HCT116 (cell line): ENCODE results near the gene TFF3. TPM values are rescaled to one million over a fixed set of nuclear protein-coding genes. Genes with fewer than 3 reads are reported as not detected.

ENCODE experiments used
- ATAC-seq: fragments of 200-7000 bp; cut with Tn5 transposase; 2 replicates; pipeline ENCODE4 v1.9.1; 2020; ENCODE audit warnings: mild to moderate bottlenecking, moderate library complexity
- BruUV-seq: library from RNA; stranded (reverse); fragments of 400-500 nt; replicated peaks from 2 replicates; lab custom pipeline; 2021; lab: Mats Ljungman, UMichigan
- CTCF ChIA-PET: fragments of 300-600 bp; sonication (Branson Sonifier 250); formaldehyde crosslinking; loops from one replicate; lab custom pipeline; 2021; ENCODE audit warnings: antibody characterized with exemption; lab: Charles Lee
- POLR2A ChIA-PET: fragments of 300-600, 350-600 bp; sonication (Branson Sonifier 250); formaldehyde crosslinking; loops from one replicate; lab custom pipeline; 2021; ENCODE audit warnings: antibody characterized with exemption; lab: Charles Lee
- RAD21 ChIA-PET, 2 experiments: fragments of 300-600 bp; sonication (Branson Sonifier 250); formaldehyde crosslinking; loops; one replicate each; lab custom pipeline; 2023; ENCODE audit warnings: low total read pairs in 2 of 2; ENCODE audit not compliant: uncharacterized antibody in 2 of 2, unreplicated experiment in 2 of 2, low non-redundant PET in 1 of 2; lab: Charles Lee
- DNase-seq: peaks from one replicate; pipeline ENCODE4 v3.0.0-alpha.2; 2010; ENCODE audit warnings: low read depth, low spot score
- H2AFZ ChIP-seq: fragments of 200-600 bp; shearing (Covaris generic), sonication (generic); 2 replicates; pipeline ENCODE4 v1.6.1; 2017; ENCODE audit warnings: low read depth, mixed run types, mixed read lengths, antibody characterized with exemption, low read length; ENCODE audit not compliant: poor library complexity, severe bottlenecking
- H3K27ac ChIP-seq: 2 replicates; pipeline ENCODE4 v1.5.1; 2012; ENCODE audit warnings: low read depth, low read length
- H3K27me3 ChIP-seq: fragments of 200-600 bp; sonication (generic); 2 replicates; pipeline ENCODE4 v1.6.1; 2016; ENCODE audit warnings: mixed run types, low read length, mixed read lengths; ENCODE audit not compliant: insufficient read depth
- H3K36me3 ChIP-seq, 2 experiments: fragments of 200-500 bp in 1 of 2; fragments of 200-600 bp in 1 of 2; sonication (Bioruptor generic) in 1 of 2; sonication (generic) in 1 of 2; 2 replicates each; pipeline versions ENCODE4 v1.5.1 to v1.6.1; 2014 to 2016; ENCODE audit warnings: low read length in 2 of 2, inconsistent platforms in 1 of 2, mixed read lengths in 1 of 2, mixed run types in 1 of 2; ENCODE audit not compliant: insufficient read depth in 2 of 2, control insufficient read depth in 1 of 2
- H3K4me1 ChIP-seq, 2 experiments: fragments of 200-600 bp in 1 of 2; sonication (generic) in 1 of 2; 2 replicates each; pipeline versions ENCODE4 v1.5.1 to v1.6.1; 2012 to 2017; ENCODE audit warnings: low read length in 2 of 2, inconsistent platforms in 1 of 2, mild to moderate bottlenecking in 1 of 2, mixed read lengths in 1 of 2, mixed run types in 1 of 2, moderate library complexity in 1 of 2; ENCODE audit not compliant: insufficient read depth in 2 of 2, control insufficient read depth in 1 of 2
- H3K4me2 ChIP-seq: fragments of 200-600 bp; sonication (generic); 2 replicates; pipeline ENCODE4 v1.6.1; 2017; ENCODE audit warnings: mixed run types, low read length, mixed read lengths
- H3K4me3 ChIP-seq, 2 experiments: fragments of 200-600 bp in 1 of 2; sonication (generic) in 1 of 2; replicated peaks in 1 of 2; 2 replicates each; pipeline ENCODE4 v1.5.1; 2011 to 2016; ENCODE audit warnings: low read length in 2 of 2, control low read depth in 1 of 2, low read depth in 1 of 2, mild to moderate bottlenecking in 1 of 2, mixed read lengths in 1 of 2, mixed run types in 1 of 2
- H3K79me2 ChIP-seq: fragments of 200-600 bp; sonication (generic); 2 replicates; pipeline ENCODE4 v1.6.1; 2017; ENCODE audit warnings: mild to moderate bottlenecking, mixed run types, low read length, moderate library complexity, mixed read lengths; ENCODE audit not compliant: insufficient read depth
- H3K9ac ChIP-seq: fragments of 200-600 bp; sonication (generic); 2 replicates; pipeline ENCODE4 v1.6.1; 2016; ENCODE audit warnings: low read length, mixed read lengths
- H3K9me2 ChIP-seq: fragments of 200-600 bp; sonication (generic), shearing (Covaris generic); 2 replicates; pipeline ENCODE4 v1.6.1; 2017; ENCODE audit warnings: mixed run types, mild to moderate bottlenecking, moderate library complexity; ENCODE audit not compliant: insufficient read depth
- H3K9me3 ChIP-seq, 2 experiments: fragments of 200-500 bp in 1 of 2; fragments of 200-600 bp in 1 of 2; sonication (Bioruptor generic) in 1 of 2; sonication (generic) in 1 of 2; 2 replicates each; pipeline ENCODE4 v1.6.1; 2014 to 2017; ENCODE audit warnings: low read length in 2 of 2, mixed read lengths in 2 of 2, inconsistent platforms in 1 of 2, low read depth in 1 of 2, mild to moderate bottlenecking in 1 of 2, mixed run types in 1 of 2, moderate library complexity in 1 of 2; ENCODE audit not compliant: control insufficient read depth in 1 of 2, insufficient read depth in 1 of 2
- H4K20me1 ChIP-seq: fragments of 200-600 bp; sonication (generic), shearing (Covaris generic); 2 replicates; pipeline ENCODE4 v1.6.1; 2017; ENCODE audit warnings: mixed run types, mild to moderate bottlenecking, moderate library complexity; ENCODE audit not compliant: insufficient read depth
- CBX3 ChIP-seq: IDR thresholded peaks from 2 replicates; pipeline ENCODE4 v1.6.1; 2012; ENCODE audit warnings: low read depth
- CEBPB ChIP-seq: IDR thresholded peaks from 2 replicates; pipeline ENCODE4 v1.6.1; 2012; ENCODE audit warnings: low read depth
- ELF1 ChIP-seq: IDR thresholded peaks from 2 replicates; pipeline ENCODE4 v1.6.1; 2012; ENCODE audit warnings: low read depth, borderline replicate concordance
- EZH2 ChIP-seq: fragments of 200-600 bp; sonication (generic); IDR thresholded peaks from 2 replicates; pipeline ENCODE4 v1.6.1; 2017; ENCODE audit warnings: antibody characterized with exemption, mixed run types
- EZH2phosphoT487 ChIP-seq: fragments of 200-600 bp; IDR thresholded peaks from 2 replicates; pipeline ENCODE4 v1.6.1; 2018; ENCODE audit warnings: antibody characterized with exemption, borderline replicate concordance
- MAX ChIP-seq: IDR thresholded peaks from 2 replicates; pipeline ENCODE4 v1.6.1; 2012
- POLR2AphosphoS5 ChIP-seq: IDR thresholded peaks from 2 replicates; pipeline ENCODE4 v1.6.1; 2011; ENCODE audit warnings: mild to moderate bottlenecking, low read depth, low read length, moderate library complexity
- RAD21 ChIP-seq: IDR thresholded peaks from 2 replicates; pipeline ENCODE4 v1.6.1; 2012; ENCODE audit warnings: low read depth, mild to moderate bottlenecking
- REST ChIP-seq: IDR thresholded peaks from 2 replicates; pipeline ENCODE4 v1.6.1; 2012; ENCODE audit warnings: low read depth
- ZFX ChIP-seq: fragments of 450-650 bp; IDR thresholded peaks from 2 replicates; pipeline ENCODE4 v1.6.1; 2017
- ZNF274 ChIP-seq: fragments of 200-500 bp; sonication (Bioruptor generic); IDR thresholded peaks from 2 replicates; pipeline ENCODE4 v1.6.1; 2014; ENCODE audit warnings: mild to moderate bottlenecking, low read depth, low read length, inconsistent platforms
- intact Hi-C: fragments of 100-400 bp; cut with micrococcal nuclease; formaldehyde crosslinking; loops from 2 replicates; pipeline ENCODE4 v1.10.0; 2022
- total RNA-seq: library from RNA; stranded (reverse); gene quantifications from one replicate; pipeline ENCODE4 v1.2.1, GENCODE V29; 2021; ENCODE audit not compliant: unreplicated experiment

Gene TFF3
- total RNA-seq, 1 experiment from 2014 or later: 0.22 TPM

GRCh38 chr21:42310411-42311001 is 4.7 kb downstream of the TFF3 start:
- no peaks in the 10 kb centered on the region for H4K20me1 ChIP-seq
- no peak for DNase-seq
- H3K9me2 ChIP-seq: no peaks in the 10 kb centered on the region
- POLR2A ChIA-PET: no interaction called here
- H3K9me3 ChIP-seq: no peaks in the 10 kb centered on the region
- intact Hi-C loops: no loop called here
- H2AFZ ChIP-seq: no peak overlapping the region
- H3K36me3 ChIP-seq: no peaks in the 10 kb centered on the region
- no TSS peak for BruUV-seq
- RAD21 ChIA-PET: no interaction called here
- TF ChIP-seq ZNF274: no peak
- no peak for TF ChIP-seq RAD21
- no peak for TF ChIP-seq MAX
- no peak for TF ChIP-seq ZFX
- no peak for TF ChIP-seq ELF1
- no peak for TF ChIP-seq REST
- no peak for TF ChIP-seq CEBPB
- TF ChIP-seq CBX3: no peak
- no peak for TF ChIP-seq EZH2
- TF ChIP-seq EZH2phosphoT487: no peak
- TF ChIP-seq POLR2AphosphoS5: no peak
- H3K4me2 ChIP-seq: no peak overlapping the region
- CTCF ChIA-PET: interaction anchor here (1.0 to 2.1 kb wide), 13 partner anchors 8 to 193 kb away, joined by 3 to 11 read pairs (median 6); no protein-coding TSS in a partner anchor
- H3K27me3 ChIP-seq: no peaks in the 10 kb centered on the region
- no peak overlapping the region for H3K9ac ChIP-seq
- peaks cover 0 to 5% of the 10 kb centered on the region in 2 experiments; a peak in 1 of 4 replicates for H3K4me1 ChIP-seq
- no peak for ATAC-seq
- no peak overlapping the region for H3K4me3 ChIP-seq
- H3K79me2 ChIP-seq: no peaks in the 10 kb centered on the region
- H3K27ac ChIP-seq: no peak overlapping the region
